ENCODE results near the gene TMEM125.

Gene TMEM125

GRCh38 chr1:43276673-43277072 lies 6.9 kb downstream of the TMEM125 start:
- Mint-ChIP-seq H3K4me3 (no peak overlapping the region), H3K9me3 (peaks cover 9% of the 10 kb centered on the region), H3K4me1 (ENCODE audit: low read depth) (peaks cover 12% of the 10 kb centered on the region), H3K27ac (no peak overlapping the region), H3K27me3 (no peaks in the 10 kb centered on the region), H3K36me3 (ENCODE audit: low read depth) (peaks cover 4% of the 10 kb centered on the region)

- Mint-ChIP-seq H3K27me3 (no peaks in the 10 kb centered on the region), H3K4me1 (ENCODE audit: low read depth) (peaks cover 12% of the 10 kb centered on the region), H3K27ac (no peak overlapping the region), H3K36me3 (ENCODE audit: low read depth) (peaks cover 4% of the 10 kb centered on the region), H3K4me3 (no peak overlapping the region), H3K9me3 (peaks cover 9% of the 10 kb centered on the region)
These were observed 7.5 kb downstream of the TMEM125 start for GRCh38 chr1:43277116-43277876.

GRCh38 chr1:43279161-43279560 lies 9.4 kb downstream of the TMEM125 start:
- Mint-ChIP-seq H3K27ac (no peak overlapping the region), H3K4me3 (no peak overlapping the region), H3K4me1 (ENCODE audit: low read depth) (peaks cover 11% of the 10 kb centered on the region), H3K9me3 (peaks cover 9% of the 10 kb centered on the region), H3K36me3 (ENCODE audit: low read depth) (peaks cover 4% of the 10 kb centered on the region), H3K27me3 (no peaks in the 10 kb centered on the region)

- Mint-ChIP-seq H3K27ac (no peak overlapping the region), H3K9me3 (peaks cover 5% of the 10 kb centered on the region), H3K27me3 (no peaks in the 10 kb centered on the region), H3K36me3 (ENCODE audit: low read depth) (peaks cover under 1% of the 10 kb centered on the region), H3K4me1 (ENCODE audit: low read depth) (peaks cover 6% of the 10 kb centered on the region), H3K4me3 (no peak overlapping the region)
These were observed 9.9 kb downstream of the TMEM125 start for GRCh38 chr1:43279666-43280065.

- no peaks in the 10 kb centered on the region for H3K27me3 Mint-ChIP-seq
- no peaks in the 10 kb centered on the region for H3K4me1 Mint-ChIP-seq (ENCODE audit: low read depth)
- H3K4me3 Mint-ChIP-seq, result no peak overlapping the region
- no peak overlapping the region for H3K27ac Mint-ChIP-seq
- H3K9me3 Mint-ChIP-seq, result no peaks in the 10 kb centered on the region
- no peaks in the 10 kb centered on the region for H3K36me3 Mint-ChIP-seq (ENCODE audit: low read depth)
These were observed 10.9 kb downstream of the TMEM125 start for GRCh38 chr1:43280692-43281091.

GRCh38 chr1:43282220-43283195 lies 12.7 kb downstream of the TMEM125 start:
- no peaks in the 10 kb centered on the region for H3K9me3 Mint-ChIP-seq
- no peaks in the 10 kb centered on the region for H3K27me3 Mint-ChIP-seq
- no peaks in the 10 kb centered on the region for H3K4me1 Mint-ChIP-seq (ENCODE audit: low read depth)
- H3K27ac Mint-ChIP-seq, result no peak overlapping the region
- no peaks in the 10 kb centered on the region for H3K36me3 Mint-ChIP-seq (ENCODE audit: low read depth)
- no peak overlapping the region for H3K4me3 Mint-ChIP-seq

- no peak overlapping the region for H3K4me3 Mint-ChIP-seq
- H3K27me3 Mint-ChIP-seq, result no peaks in the 10 kb centered on the region
- no peaks in the 10 kb centered on the region for H3K36me3 Mint-ChIP-seq (ENCODE audit: low read depth)
- H3K4me1 Mint-ChIP-seq (ENCODE audit: low read depth), result no peaks in the 10 kb centered on the region
- H3K9me3 Mint-ChIP-seq, result no peaks in the 10 kb centered on the region
- H3K27ac Mint-ChIP-seq, result no peak overlapping the region
These were observed 14.3 kb downstream of the TMEM125 start for GRCh38 chr1:43284065-43284464.

GRCh38 chr1:43284546-43285110 lies 14.8 kb downstream of the TMEM125 start:
- Mint-ChIP-seq H3K4me1 (ENCODE audit: low read depth) (no peaks in the 10 kb centered on the region), H3K4me3 (no peak overlapping the region), H3K27ac (no peak overlapping the region), H3K9me3 (no peaks in the 10 kb centered on the region), H3K27me3 (no peaks in the 10 kb centered on the region), H3K36me3 (ENCODE audit: low read depth) (no peaks in the 10 kb centered on the region)

- no peaks in the 10 kb centered on the region for H3K9me3 Mint-ChIP-seq
- H3K4me1 Mint-ChIP-seq (ENCODE audit: low read depth), result no peaks in the 10 kb centered on the region
- H3K4me3 Mint-ChIP-seq, result no peak within 1 kb of the TSS
- no peak within 1 kb of the TSS for H3K27ac Mint-ChIP-seq
- no peaks in the 10 kb centered on the region for H3K27me3 Mint-ChIP-seq
- no peaks in the 10 kb centered on the region for H3K36me3 Mint-ChIP-seq (ENCODE audit: low read depth)
These were observed 15.6 kb downstream of the TMEM125 start, which contains the start of gene C1orf210 for GRCh38 chr1:43285269-43285990. C1orf210 (minus strand) TSS chr1:43285581; CDS start chr1:43283270, 2,311 bp downstream.

GRCh38 chr1:43286115-43286514 lies 16.3 kb downstream of the TMEM125 start:
- Mint-ChIP-seq H3K36me3 (ENCODE audit: low read depth) (no peaks in the 10 kb centered on the region), H3K27ac (no peak overlapping the region), H3K27me3 (no peaks in the 10 kb centered on the region), H3K9me3 (no peaks in the 10 kb centered on the region), H3K4me3 (no peak overlapping the region), H3K4me1 (ENCODE audit: low read depth) (no peaks in the 10 kb centered on the region)

GRCh38 chr1:43286533-43286932 lies 16.8 kb downstream of the TMEM125 start:
- Mint-ChIP-seq H3K36me3 (ENCODE audit: low read depth) (no peaks in the 10 kb centered on the region), H3K27ac (no peak overlapping the region), H3K9me3 (no peaks in the 10 kb centered on the region), H3K27me3 (no peaks in the 10 kb centered on the region), H3K4me1 (ENCODE audit: low read depth) (no peaks in the 10 kb centered on the region), H3K4me3 (no peak overlapping the region)

GRCh38 chr1:43288058-43288784 lies 18.4 kb downstream of the TMEM125 start:
- Mint-ChIP-seq H3K27me3 (no peaks in the 10 kb centered on the region), H3K36me3 (ENCODE audit: low read depth) (no peaks in the 10 kb centered on the region), H3K9me3 (no peaks in the 10 kb centered on the region), H3K27ac (no peak overlapping the region), H3K4me3 (no peak overlapping the region), H3K4me1 (ENCODE audit: low read depth) (no peaks in the 10 kb centered on the region)

- H3K36me3 Mint-ChIP-seq (ENCODE audit: low read depth), result no peaks in the 10 kb centered on the region
- no peaks in the 10 kb centered on the region for H3K4me1 Mint-ChIP-seq (ENCODE audit: low read depth)
- no peak overlapping the region for H3K27ac Mint-ChIP-seq
- no peaks in the 10 kb centered on the region for H3K9me3 Mint-ChIP-seq
- no peak overlapping the region for H3K4me3 Mint-ChIP-seq
- H3K27me3 Mint-ChIP-seq, result no peaks in the 10 kb centered on the region
These were observed 19.3 kb downstream of the TMEM125 start for GRCh38 chr1:43288785-43289706.
